HepG2 (cell line): ENCODE measurements around the gene HES2. TPM values are rescaled to one million over a fixed set of nuclear protein-coding genes. Genes with fewer than 3 reads are reported as not detected.

ENCODE experiments used
- CEBPZ ChIP-seq: IDR thresholded peaks from 2 replicates; pipeline ENCODE4 v1.6.1; 2012; ENCODE audit warnings: low read length, improper control_type of control experiment
- ESRRA ChIP-seq: sonication (generic); formaldehyde crosslinking; IDR thresholded peaks from 2 replicates; pipeline ENCODE4 v1.5.1; 2020; ENCODE audit warnings: mild to moderate bottlenecking, low read depth, missing genetic modification reagents
- ETV5 ChIP-seq: IDR thresholded peaks from 2 replicates; pipeline ENCODE4 v1.6.1; 2018; ENCODE audit warnings: missing biosample characterization, missing genetic modification reagents, inconsistent platforms, borderline replicate concordance
- GMEB1 ChIP-seq: sonication (generic); formaldehyde crosslinking; IDR thresholded peaks from 2 replicates; pipeline ENCODE4 v1.5.1; 2020; ENCODE audit warnings: missing genetic modification reagents, mild to moderate bottlenecking, borderline replicate concordance
- HNRNPK ChIP-seq: fragments of 200-400 bp; formaldehyde crosslinking; IDR thresholded peaks from 2 replicates; pipeline ENCODE4 v1.6.1; 2018; ENCODE audit warnings: low read length, low read depth, moderate library complexity, mild to moderate bottlenecking; ENCODE audit not compliant: poor library complexity, severe bottlenecking
- KDM4B ChIP-seq: sonication (generic); formaldehyde crosslinking; IDR thresholded peaks from 2 replicates; pipeline ENCODE4 v1.4.0; 2020; ENCODE audit warnings: missing genetic modification reagents
- MAX ChIP-seq: IDR thresholded peaks from 2 replicates; pipeline ENCODE4 v1.6.1; 2012; ENCODE audit warnings: inconsistent platforms
- NR2C2 ChIP-seq: sonication (generic); formaldehyde crosslinking; IDR thresholded peaks from 2 replicates; pipeline ENCODE4 v1.4.0; 2020; ENCODE audit warnings: missing genetic modification reagents, mild to moderate bottlenecking, moderate library complexity, borderline replicate concordance
- SP4 ChIP-seq: sonication (generic); formaldehyde crosslinking; IDR thresholded peaks from 2 replicates; pipeline ENCODE4 v1.8.1; 2023; ENCODE audit warnings: mild to moderate bottlenecking, missing genetic modification reagents
- SRSF4 ChIP-seq: fragments of 200-400 bp; formaldehyde crosslinking; IDR thresholded peaks from one replicate; pipeline ENCODE4 v1.6.1; 2018; ENCODE audit warnings: mild to moderate bottlenecking, low read depth, low read length, moderate library complexity; ENCODE audit not compliant: poor library complexity, severe bottlenecking
- ZC3H13 ChIP-seq: sonication (generic); formaldehyde crosslinking; IDR thresholded peaks from 2 replicates; pipeline ENCODE4 v1.8.1; 2023; ENCODE audit warnings: mild to moderate bottlenecking, missing genetic modification reagents, moderate library complexity
- ZFP91 ChIP-seq: sonication (generic); formaldehyde crosslinking; IDR thresholded peaks from 2 replicates; pipeline ENCODE4 v1.9.0; 2022; ENCODE audit warnings: missing genetic modification reagents, mild to moderate bottlenecking, borderline replicate concordance
- ZNF503 ChIP-seq: sonication (generic); formaldehyde crosslinking; IDR thresholded peaks from 2 replicates; pipeline ENCODE4 v1.4.0; 2020; ENCODE audit warnings: missing genetic modification reagents
- ZNF556 ChIP-seq: sonication (generic); formaldehyde crosslinking; IDR thresholded peaks from 2 replicates; pipeline ENCODE4 v1.4.0; 2020; ENCODE audit warnings: mild to moderate bottlenecking, missing genetic modification reagents, borderline replicate concordance
- ZNF616 ChIP-seq: sonication (generic); formaldehyde crosslinking; IDR thresholded peaks from 2 replicates; pipeline ENCODE4 v1.5.0; 2020; ENCODE audit warnings: low read depth, mild to moderate bottlenecking, missing genetic modification reagents
- ZNF703 ChIP-seq: sonication (generic); formaldehyde crosslinking; IDR thresholded peaks from 2 replicates; pipeline ENCODE4 v1.5.1; 2020; ENCODE audit warnings: missing genetic modification reagents, mild to moderate bottlenecking, moderate library complexity, borderline replicate concordance
- ZNF749 ChIP-seq: sonication (generic); formaldehyde crosslinking; IDR thresholded peaks from 2 replicates; pipeline ENCODE4 v1.8.0; 2022; ENCODE audit warnings: mild to moderate bottlenecking, missing genetic modification reagents, moderate library complexity, borderline replicate concordance
- ZSCAN25 ChIP-seq: sonication (generic); formaldehyde crosslinking; IDR thresholded peaks from 2 replicates; pipeline ENCODE4 v1.8.0; 2022; ENCODE audit warnings: mild to moderate bottlenecking, missing genetic modification reagents
- polyA plus RNA-seq, 8 experiments: library from polyadenylated mRNA; depleted of rRNA in 3 of 8; stranded (reverse) in 7 of 8; unstranded in 1 of 8; fragments of >200 nt; fragmentation: Illumina TruSeq in 4 of 8; extraction: Trizol in 4 of 8; gene quantifications; 2 replicates each; pipeline versions ENCODE4 v1.2.1 to v1.2.3, GENCODE V29; 2011 to 2016; ENCODE audit warnings: low read depth in 4 of 8, missing spikeins in 1 of 8, mixed read lengths in 1 of 8; ENCODE audit not compliant: insufficient read depth in 1 of 8
- total RNA-seq, 5 experiments: library from RNA; depleted of rRNA; stranded (reverse); fragments of >200 nt; fragmentation: Illumina TruSeq; extraction: Trizol; gene quantifications; 2 replicates each; pipeline ENCODE4 v1.2.3, GENCODE V29; 2016; ENCODE audit warnings: low read depth in 1 of 5

Gene HES2
- total and polyA plus RNA-seq, 2 of the 13 experiments (the other 11 are each of a cell fraction or from before 2014, with no cell fraction given): 0.11 to 0.17 TPM

- no peak for TF ChIP-seq CEBPZ
- no peak for TF ChIP-seq KDM4B (CRISPR knock-in tag)
- TF ChIP-seq ZNF749 (CRISPR knock-in tag): peak; percentile 61; the same call in 1 of the 2 replicates
- TF ChIP-seq ZNF503 (CRISPR knock-in tag): peak; percentile 36; the same call in 1 of the 2 replicates
- peak; percentile 57; the same call in 1 of the 2 replicates for TF ChIP-seq ZFP91
- no peak for TF ChIP-seq SRSF4
- 0 out of 2 replicates have a peak, but pooled peaks have one; percentile 26 for TF ChIP-seq ZC3H13 (CRISPR knock-in tag)
- peak; percentile 25; the same call in 1 of the 2 replicates for TF ChIP-seq ETV5
- TF ChIP-seq NR2C2 (CRISPR knock-in tag): peak; percentile 25; the same call in 1 of the 2 replicates
- TF ChIP-seq GMEB1 (CRISPR knock-in tag): peak; percentile 51; the same call in 1 of the 2 replicates
- TF ChIP-seq HNRNPK: peak; percentile 83
- TF ChIP-seq SP4 (CRISPR knock-in tag): peak; percentile 86; the same call in 1 of the 2 replicates
- peak; percentile 79; the same call in 1 of the 2 replicates for TF ChIP-seq ZNF616 (CRISPR knock-in tag)
- peak; percentile 50; the same call in 1 of the 2 replicates for TF ChIP-seq ESRRA (CRISPR knock-in tag)
- no peak for TF ChIP-seq ZSCAN25 (CRISPR knock-in tag)
- peak; percentile 81 for TF ChIP-seq MAX
- 0 out of 2 replicates have a peak, but pooled peaks have one; percentile 18 for TF ChIP-seq ZNF703 (CRISPR knock-in tag)
- peak; percentile 66; the same call in 1 of the 2 replicates for TF ChIP-seq ZNF556 (CRISPR knock-in tag)
Measured at GRCh38 chr1:6393400-6394187, 26.1 kb downstream of the HES2 start, which contains the start of gene ACOT7 (continued).
